ENCODE results near the gene RUNX1. TPM values are rescaled to one million over a fixed set of nuclear protein-coding genes. Genes with fewer than 3 reads are reported as not detected.
"Not testable (repeated sequence)": the region's sequence is repeated elsewhere in the genome, so short reads cannot be mapped to it uniquely, and the experiment has no call there.

Gene RUNX1
- total RNA-seq, 2 donors from 2014 or later, result 21.3 to 23.0 TPM

- Histone ChIP-seq H3K9me3 (no peaks in the 10 kb centered on the region), H3K27ac (no peak overlapping the region), H3K36me3 (no peaks in the 10 kb centered on the region), H3K4me1 (no peaks in the 10 kb centered on the region), H3K27me3 (no peaks in the 10 kb centered on the region), H3K9ac (ENCODE audit: low read depth in 2 of 2, low read length in 2 of 2) (no peak overlapping the region), H3K4me3 (no peak overlapping the region)
- intact Hi-C loops (cut with DNase I), result no loop called here
- TF ChIP-seq, protein P1, sequence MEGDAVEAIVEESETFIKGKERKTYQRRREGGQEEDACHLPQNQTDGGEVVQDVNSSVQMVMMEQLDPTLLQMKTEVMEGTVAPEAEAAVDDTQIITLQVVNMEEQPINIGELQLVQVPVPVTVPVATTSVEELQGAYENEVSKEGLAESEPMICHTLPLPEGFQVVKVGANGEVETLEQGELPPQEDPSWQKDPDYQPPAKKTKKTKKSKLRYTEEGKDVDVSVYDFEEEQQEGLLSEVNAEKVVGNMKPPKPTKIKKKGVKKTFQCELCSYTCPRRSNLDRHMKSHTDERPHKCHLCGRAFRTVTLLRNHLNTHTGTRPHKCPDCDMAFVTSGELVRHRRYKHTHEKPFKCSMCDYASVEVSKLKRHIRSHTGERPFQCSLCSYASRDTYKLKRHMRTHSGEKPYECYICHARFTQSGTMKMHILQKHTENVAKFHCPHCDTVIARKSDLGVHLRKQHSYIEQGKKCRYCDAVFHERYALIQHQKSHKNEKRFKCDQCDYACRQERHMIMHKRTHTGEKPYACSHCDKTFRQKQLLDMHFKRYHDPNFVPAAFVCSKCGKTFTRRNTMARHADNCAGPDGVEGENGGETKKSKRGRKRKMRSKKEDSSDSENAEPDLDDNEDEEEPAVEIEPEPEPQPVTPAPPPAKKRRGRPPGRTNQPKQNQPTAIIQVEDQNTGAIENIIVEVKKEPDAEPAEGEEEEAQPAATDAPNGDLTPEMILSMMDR (IDR thresholded peaks at IDR 0.05), result no peak
- no peak for DNase-seq
These were observed 51.8 kb downstream of the RUNX1 start for GRCh38 chr21:34997294-34997693.

DNA sequence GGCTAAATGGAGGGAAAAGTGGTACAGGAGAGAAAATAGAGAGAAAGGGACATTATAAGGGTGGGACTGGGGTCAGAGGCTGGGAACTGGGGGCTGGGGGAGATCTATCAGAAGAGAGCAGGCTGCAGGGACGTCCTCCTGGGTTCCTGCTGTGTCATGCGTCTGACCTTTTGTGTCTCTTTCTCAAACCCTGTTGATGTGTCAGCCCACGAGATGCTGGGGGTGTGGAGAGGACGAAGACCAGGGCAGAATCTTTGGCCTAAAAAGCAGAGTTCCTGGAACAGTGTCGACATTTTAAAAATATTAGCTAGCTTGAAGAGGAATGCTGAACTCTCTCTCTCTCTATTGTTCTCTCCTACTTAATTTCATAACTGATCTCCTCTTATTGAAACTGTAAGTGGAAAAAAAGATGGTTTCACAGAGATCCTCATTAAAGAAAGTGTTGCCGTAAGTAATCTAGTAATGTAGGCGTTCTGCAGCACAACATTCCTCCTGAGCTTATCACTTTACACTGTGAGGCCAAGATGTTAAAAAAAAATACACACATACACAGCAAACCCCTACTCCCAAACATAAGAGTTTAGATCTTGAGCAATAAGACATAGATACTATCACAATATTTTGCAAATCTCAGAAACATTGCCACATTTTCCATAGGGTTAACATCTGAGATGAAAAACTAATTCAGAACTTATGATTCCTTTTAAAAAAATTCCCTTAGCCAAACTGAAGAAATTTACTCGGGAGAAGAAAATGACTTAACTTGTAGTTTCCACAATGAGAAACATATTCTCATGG lies 52.6 kb downstream of the RUNX1 start:
- Histone ChIP-seq H3K27me3 (no peaks in the 10 kb centered on the region), H3K9ac (ENCODE audit: low read depth in 2 of 2, low read length in 2 of 2) (no peak overlapping the region), H3K27ac (no peak overlapping the region), H3K4me3 (no peak overlapping the region), H3K4me1 (no peaks in the 10 kb centered on the region), H3K36me3 (no peaks in the 10 kb centered on the region), H3K9me3 (no peaks in the 10 kb centered on the region)
- intact Hi-C loops (cut with DNase I), result no loop called here
- DNase-seq, result no peak
- TF ChIP-seq, protein P1 (IDR thresholded peaks at IDR 0.05), result no peak

- H3K27ac ChIP-seq, result no peak overlapping the region
- intact Hi-C loops (cut with DNase I), result no loop called here
- H3K9ac ChIP-seq (ENCODE audit: low read depth in 2 of 2, low read length in 2 of 2), result no peak overlapping the region
- no peaks in the 10 kb centered on the region for H3K27me3 ChIP-seq
- no peaks in the 10 kb centered on the region for H3K4me1 ChIP-seq
- no peak for DNase-seq
- no peaks in the 10 kb centered on the region for H3K36me3 ChIP-seq
- TF ChIP-seq, protein P1 (IDR thresholded peaks at IDR 0.05), result no peak
- no peak overlapping the region for H3K4me3 ChIP-seq
- no peaks in the 10 kb centered on the region for H3K9me3 ChIP-seq
These were observed 53.2 kb downstream of the RUNX1 start for GRCh38 chr21:34995979-34996303.

DNA sequence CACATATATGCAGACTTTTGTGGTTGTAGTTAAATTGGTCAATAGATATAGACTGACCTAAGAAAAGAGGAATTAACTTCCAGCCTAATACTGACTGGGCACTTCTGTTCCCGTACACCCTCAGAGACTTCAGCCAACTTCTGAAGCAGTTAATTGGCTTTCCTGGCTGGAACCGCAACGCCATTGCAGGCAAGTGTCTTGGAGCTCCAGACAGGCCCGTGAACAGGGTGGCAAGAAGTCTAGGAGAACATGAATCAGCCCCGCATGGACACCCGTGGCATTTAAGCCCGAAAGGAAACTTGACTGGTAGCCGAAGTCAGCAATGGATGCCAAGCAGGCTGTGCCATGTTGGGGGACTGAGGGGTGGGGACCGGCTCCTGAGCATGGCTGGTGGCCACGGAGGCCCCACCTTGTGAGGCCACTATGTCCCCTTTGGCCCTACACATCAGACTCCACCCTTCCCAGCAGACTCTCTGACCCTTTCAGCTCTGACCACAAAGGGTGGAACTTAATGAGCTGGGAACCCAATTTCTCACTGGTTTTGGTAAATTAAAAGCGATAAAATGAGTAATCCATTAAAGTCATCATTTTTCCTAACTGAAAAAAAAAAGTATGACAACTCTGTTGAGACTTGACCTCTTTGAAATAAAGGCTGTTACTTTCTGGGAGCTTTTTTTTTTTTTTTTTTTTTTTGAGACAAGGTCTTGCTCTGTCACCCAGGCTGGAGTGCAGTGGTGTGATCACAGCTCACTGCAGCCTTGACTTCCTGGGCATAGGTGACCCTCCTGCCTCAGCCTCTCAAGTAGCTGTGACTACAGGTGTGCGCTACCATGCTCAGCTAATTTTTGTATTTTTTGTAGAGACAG lies 54.1 kb downstream of the RUNX1 start:
- H3K27ac ChIP-seq, result no peak overlapping the region
- no peak for DNase-seq
- H3K9me3 ChIP-seq, result no peaks in the 10 kb centered on the region
- no peak overlapping the region for H3K4me3 ChIP-seq
- H3K36me3 ChIP-seq, result no peaks in the 10 kb centered on the region
- intact Hi-C loops (cut with DNase I), result no loop called here
- H3K27me3 ChIP-seq, result no peaks in the 10 kb centered on the region
- H3K9ac ChIP-seq (ENCODE audit: low read depth in 2 of 2, low read length in 2 of 2), result no peak overlapping the region
- no peaks in the 10 kb centered on the region for H3K4me1 ChIP-seq
- TF ChIP-seq, protein P1 (IDR thresholded peaks at IDR 0.05), result no peak

DNA sequence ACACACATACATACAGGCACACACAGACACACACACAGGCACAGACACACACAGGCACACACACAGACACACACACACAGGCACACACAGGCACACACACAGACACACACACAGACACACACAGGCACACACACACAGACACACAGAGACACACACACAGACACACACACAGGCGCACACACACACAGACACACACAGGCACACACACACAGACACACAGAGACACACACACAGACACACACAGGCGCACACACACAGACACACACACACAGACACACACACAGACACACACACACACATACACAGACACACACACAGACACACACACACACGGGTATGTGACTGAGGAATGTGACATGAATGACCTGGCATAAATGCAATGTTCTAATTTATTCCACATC lies 55.6 kb downstream of the RUNX1 start:
- DNase-seq; H3K27ac ChIP-seq; H3K9ac ChIP-seq (ENCODE audit: low read depth in 2 of 2, low read length in 2 of 2); H3K27me3 ChIP-seq; H3K4me3 ChIP-seq; H3K4me1 ChIP-seq; intact Hi-C loops (cut with DNase I); H3K36me3 ChIP-seq; H3K9me3 ChIP-seq: not testable (repeated sequence)
